ENCODE data around the gene CRYBB1.
A peak's percentile ranks its signal among the peaks of the same experiment; 100 is the strongest.

CRYBB1 gene

GRCh38 chr22:26602127-26602526 is 15.7 kb downstream of the CRYBB1 start:
- DNase-seq = no peak

GRCh38 chr22:26601726-26602125 is 16.1 kb downstream of the CRYBB1 start:
- DNase-seq = no peak

- DNase-seq = no peak
Measured at GRCh38 chr22:26599505-26599904, 18.3 kb downstream of the CRYBB1 start.

- no peak for DNase-seq
Measured at GRCh38 chr22:26597480-26597879, 20.3 kb downstream of the CRYBB1 start.

- no peak for DNase-seq
Measured at GRCh38 chr22:26597026-26597425, 20.8 kb downstream of the CRYBB1 start.

- DNase-seq = no peak
Measured at GRCh38 chr22:26593763-26594162, 24.1 kb downstream of the CRYBB1 start.

GRCh38 chr22:26592421-26592891 is 25.4 kb downstream of the CRYBB1 start:
- DNase-seq = peak; percentile 43

- DNase-seq = peak; percentile 73
Measured at GRCh38 chr22:26589845-26590736, 27.7 kb downstream of the CRYBB1 start, which contains the start of gene TPST2. Gene TPST2, minus strand, starts transcription at chr22:26590132. Its CDS starts 48,502 bp downstream, at chr22:26541630.

- peak; percentile 22 for DNase-seq
Measured at GRCh38 chr22:26589367-26589844, 28.4 kb downstream of the CRYBB1 start.

GRCh38 chr22:26588729-26589366 is 29.0 kb downstream of the CRYBB1 start:
- DNase-seq = no peak

GRCh38 chr22:26587991-26588613 is 29.7 kb downstream of the CRYBB1 start:
- no peak for DNase-seq

- no peak for DNase-seq
Measured at GRCh38 chr22:26586556-26587325, 31.1 kb downstream of the CRYBB1 start.

- no peak for DNase-seq
Measured at GRCh38 chr22:26585104-26585790, 32.6 kb downstream of the CRYBB1 start.

- no peak for DNase-seq
Measured at GRCh38 chr22:26584010-26584409, 33.8 kb downstream of the CRYBB1 start.

- no peak for DNase-seq
Measured at GRCh38 chr22:26581633-26582168, 36.1 kb downstream of the CRYBB1 start.

- DNase-seq = no peak
Measured at GRCh38 chr22:26581026-26581425, 36.8 kb downstream of the CRYBB1 start.

GRCh38 chr22:26580240-26580962 is 37.4 kb downstream of the CRYBB1 start:
- DNase-seq = no peak

- no peak for DNase-seq
Measured at GRCh38 chr22:26579331-26579886, 38.4 kb downstream of the CRYBB1 start.

- DNase-seq = no peak
Measured at GRCh38 chr22:26577081-26577480, 40.7 kb downstream of the CRYBB1 start.

GRCh38 chr22:26576026-26576680 is 41.7 kb downstream of the CRYBB1 start:
- no peak for DNase-seq
